Measurements from ENCODE around the gene PPP2R2D. TPM values are rescaled to one million over a fixed set of nuclear protein-coding genes. Genes with fewer than 3 reads are reported as not detected.

Gene PPP2R2D
- total RNA-seq, 4 donors from 2014 or later: 22.4 to 33.7 (median 29.1) TPM

- in situ Hi-C loops (cut with MboI; ENCODE audit: low sequenced_read_pairs in 4 of 4): no loop called here
- no peak for TF ChIP-seq POLR2A (IDR thresholded peaks at IDR 0.05)
- TF ChIP-seq CTCF (IDR thresholded peaks at IDR 0.05 in 4 of 5, conservative IDR thresholded peaks at IDR 0.05 in 1 of 5): no peak
- intact Hi-C loops (cut with DNase I; ENCODE audit: low total_unique reads): loop anchor here (2.0 kb wide), 2 partner anchors 47 to 111 kb away; no protein-coding TSS in a partner anchor
- Histone ChIP-seq H3K4me3 (peak overlapping the region; percentile 65 to 90 (median 81)), H3K4me1 (peaks cover 41 to 49% of the 10 kb centered on the region in 2 donors), H3K27ac (peak overlapping the region; percentile 86 to 96 (median 88)), H3K36me3 (no peaks in the 10 kb centered on the region), H3K9me3 (no peaks in the 10 kb centered on the region), H3K27me3 (peaks cover 3 to 13% (median 6%) of the 10 kb centered on the region in 3 donors)
- peak in 1 of 2 donors; percentile 32 for DNase-seq
- ATAC-seq: peak; percentile 30 to 45
Observed at GRCh38 chr10:131901181-131901829, 497 bp downstream of the PPP2R2D start.

GRCh38 chr10:131902211-131902610 lies 1.4 kb downstream of the PPP2R2D start:
- in situ Hi-C loops (cut with MboI; ENCODE audit: low sequenced_read_pairs in 4 of 4) (no loop called here), intact Hi-C loops (cut with DNase I; ENCODE audit: low total_unique reads) (no loop called here)
- Histone ChIP-seq H3K27ac (peak overlapping the region; percentile 86 to 96 (median 88)), H3K27me3 (peaks cover 3 to 13% (median 6%) of the 10 kb centered on the region in 3 donors), H3K9me3 (no peaks in the 10 kb centered on the region), H3K4me3 (peak overlapping the region; percentile 65 to 90 (median 81)), H3K36me3 (no peaks in the 10 kb centered on the region), H3K4me1 (peaks cover 43 to 50% of the 10 kb centered on the region in 2 donors)
- TF ChIP-seq CTCF (IDR thresholded peaks at IDR 0.05 in 4 of 5, conservative IDR thresholded peaks at IDR 0.05 in 1 of 5): no peak
- no peak for TF ChIP-seq POLR2A (IDR thresholded peaks at IDR 0.05)
- ATAC-seq: no peak
- no peak for DNase-seq

- Histone ChIP-seq H3K4me1 (peaks cover 44 to 55% of the 10 kb centered on the region in 2 donors), H3K27ac (peak overlapping the region in 2 of 4 donors; percentile 86 to 87), H3K36me3 (no peaks in the 10 kb centered on the region), H3K9me3 (no peaks in the 10 kb centered on the region), H3K4me3 (peak overlapping the region in 2 of 4 donors; percentile 65 to 78), H3K27me3 (peaks cover 3 to 13% (median 6%) of the 10 kb centered on the region in 3 donors)
- TF ChIP-seq CTCF (IDR thresholded peaks at IDR 0.05 in 4 of 5, conservative IDR thresholded peaks at IDR 0.05 in 1 of 5): no peak
- no peak for TF ChIP-seq POLR2A (IDR thresholded peaks at IDR 0.05)
- intact Hi-C loops (cut with DNase I; ENCODE audit: low total_unique reads): no loop called here
- in situ Hi-C loops (cut with MboI; ENCODE audit: low sequenced_read_pairs in 4 of 4): no loop called here
- DNase-seq: no peak
- no peak for ATAC-seq
Observed at GRCh38 chr10:131902691-131903090, 1.9 kb downstream of the PPP2R2D start.

GRCh38 chr10:131905267-131905571 lies 4.4 kb downstream of the PPP2R2D start:
- DNase-seq: no peak
- no peaks in the 10 kb centered on the region for H3K27me3 ChIP-seq
- no peak for ATAC-seq
- H3K36me3 ChIP-seq: no peaks in the 10 kb centered on the region
- in situ Hi-C loops (cut with MboI; ENCODE audit: low sequenced_read_pairs in 4 of 4) (no loop called here), intact Hi-C loops (cut with DNase I; ENCODE audit: low total_unique reads) (no loop called here)
- no peaks in the 10 kb centered on the region for H3K9me3 ChIP-seq
- peaks cover 55 to 63% of the 10 kb centered on the region in 2 donors for H3K4me1 ChIP-seq
- H3K4me3 ChIP-seq: no peak overlapping the region
- no peak for TF ChIP-seq CTCF (IDR thresholded peaks at IDR 0.05 in 4 of 5, conservative IDR thresholded peaks at IDR 0.05 in 1 of 5)
- TF ChIP-seq POLR2A (IDR thresholded peaks at IDR 0.05): no peak
- peak overlapping the region in 2 of 4 donors; percentile 11 to 55 for H3K27ac ChIP-seq

Measured in gastrocnemius medialis (tissue), 4 donors.